Left forelimb (tissue), 1 donor: ENCODE results near the gene FNDC8.
"Not testable (repeated sequence)": the region's sequence is repeated elsewhere in the genome, so short reads cannot be mapped to it uniquely, and the experiment has no call there.

Source experiments
- DNase-seq: peaks from one replicate; pipeline ENCODE4 v3.0.0-alpha.2; 2018; ENCODE audit warnings: low spot score

FNDC8 gene

GRCh38 chr17:35121315-35121714 lies at the start of gene FNDC8:
Gene FNDC8, plus strand, starts transcription at chr17:35121615. Its CDS starts 79 bp downstream, at chr17:35121694.
- DNase-seq = no peak

- DNase-seq = no peak
Measured at GRCh38 chr17:35073183-35073790, 48.1 kb upstream of the FNDC8 start.

- no peak for DNase-seq
Measured at GRCh38 chr17:35073991-35074627, 47.3 kb upstream of the FNDC8 start.

- no peak for DNase-seq
Measured at GRCh38 chr17:35074711-35075707, 46.4 kb upstream of the FNDC8 start.

GRCh38 chr17:35076874-35077273 lies 44.5 kb upstream of the FNDC8 start:
- no peak for DNase-seq

- no peak for DNase-seq
Measured at GRCh38 chr17:35079547-35080423, 41.6 kb upstream of the FNDC8 start.

- no peak for DNase-seq
Measured at GRCh38 chr17:35080536-35080935, 40.9 kb upstream of the FNDC8 start.

GRCh38 chr17:35081638-35082037 lies 39.8 kb upstream of the FNDC8 start:
- DNase-seq = no peak

- DNase-seq = no peak
Measured at GRCh38 chr17:35082073-35082657, 39.2 kb upstream of the FNDC8 start.

GRCh38 chr17:35083071-35083470 lies 38.3 kb upstream of the FNDC8 start:
- DNase-seq = no peak

- no peak for DNase-seq
Measured at GRCh38 chr17:35084987-35085386, 36.4 kb upstream of the FNDC8 start.

GRCh38 chr17:35086164-35086563 lies 35.3 kb upstream of the FNDC8 start:
- DNase-seq = no peak

- DNase-seq = no peak
Measured at GRCh38 chr17:35086931-35087573, 34.4 kb upstream of the FNDC8 start.

- DNase-seq = no peak
Measured at GRCh38 chr17:35087731-35088355, 33.6 kb upstream of the FNDC8 start.

- DNase-seq = peak; percentile 73
Measured at GRCh38 chr17:35088356-35088880, 33.0 kb upstream of the FNDC8 start.

- DNase-seq = peak; percentile 92
Measured at GRCh38 chr17:35088881-35089585, 32.4 kb upstream of the FNDC8 start.

- DNase-seq = no peak
Measured at GRCh38 chr17:35089586-35090296, 31.7 kb upstream of the FNDC8 start.

GRCh38 chr17:35090707-35091106 lies 30.7 kb upstream of the FNDC8 start:
- not testable (repeated sequence) for DNase-seq

- no peak for DNase-seq
Measured at GRCh38 chr17:35094902-35095301, 26.5 kb upstream of the FNDC8 start.
